ENCODE measurements around the gene TACR1.

- no peak for TF ChIP-seq CTCF (IDR thresholded peaks at IDR 0.05; ENCODE audit: poor library complexity)
- TF ChIP-seq EZH2 (IDR thresholded peaks at IDR 0.05; ENCODE audit: borderline replicate concordance): no peak
Measured at GRCh38 chr2:75027886-75028285, 171.4 kb downstream of the TACR1 start.
